SU-DHL-6 (cell line): ENCODE data around the gene TSPAN33.
A peak's percentile ranks its signal among the peaks of the same experiment; 100 is the strongest.

Source experiments
- H2AFZ ChIP-seq: fragments of 200-600 bp; sonication (generic); 2 replicates; pipeline ENCODE4 v1.6.1; 2014; ENCODE audit warnings: low read depth, mild to moderate bottlenecking, moderate library complexity, mixed read lengths, antibody characterized with exemption, low read length; ENCODE audit not compliant: severe bottlenecking
- H3F3A ChIP-seq: fragments of 200-600 bp; shearing (Covaris generic); 2 replicates; pipeline ENCODE4 v1.6.0; 2016; ENCODE audit warnings: antibody characterized with exemption, mild to moderate bottlenecking; ENCODE audit not compliant: insufficient read depth
- H3K27ac ChIP-seq: fragments of 200-600 bp; sonication (generic); 2 replicates; pipeline ENCODE4 v1.5.1; 2016; ENCODE audit warnings: low read depth, mild to moderate bottlenecking, low read length, moderate library complexity, mixed read lengths
- H3K27me3 ChIP-seq: fragments of 200-600 bp; sonication (generic), shearing (Covaris generic); 2 replicates; pipeline ENCODE4 v1.6.0; 2014; ENCODE audit warnings: mild to moderate bottlenecking, low read length
- H3K36me3 ChIP-seq: fragments of 200-600 bp; sonication (generic); 2 replicates; pipeline ENCODE4 v1.6.1; 2014; ENCODE audit warnings: mild to moderate bottlenecking, low read length, mixed read lengths
- H3K4me2 ChIP-seq: fragments of 300-600, 200-600 bp; shearing (Covaris generic), sonication (generic); 2 replicates; pipeline ENCODE4 v1.6.0; 2014; ENCODE audit warnings: low read length, low read depth, mild to moderate bottlenecking; ENCODE audit not compliant: poor library complexity, severe bottlenecking
- H3K4me3 ChIP-seq: fragments of 200-600 bp; sonication (generic); 2 replicates; pipeline ENCODE4 v1.5.1; 2014; ENCODE audit warnings: antibody characterized with exemption, low read length, mild to moderate bottlenecking, mixed read lengths; ENCODE audit not compliant: insufficient read depth, poor library complexity, severe bottlenecking
- H3K79me2 ChIP-seq: fragments of 200-600 bp; sonication (generic); 2 replicates; pipeline ENCODE4 v1.6.1; 2014; ENCODE audit warnings: mild to moderate bottlenecking, low read length, moderate library complexity; ENCODE audit not compliant: insufficient read depth
- H3K9ac ChIP-seq: fragments of 200-600 bp; sonication (generic); 2 replicates; pipeline ENCODE4 v1.7.0; 2014; ENCODE audit warnings: mild to moderate bottlenecking, low read length
- H3K9me2 ChIP-seq: fragments of 200-600 bp; sonication (generic); replicated peaks from 2 replicates; pipeline ENCODE4 v1.6.1; 2014; ENCODE audit warnings: low read length; ENCODE audit not compliant: insufficient read depth
- H3K9me3 ChIP-seq: fragments of 200-600 bp; sonication (generic); 2 replicates; pipeline ENCODE4 v1.6.1; 2014; ENCODE audit warnings: low read length, mixed read lengths; ENCODE audit not compliant: insufficient read depth
- H4K20me1 ChIP-seq: fragments of 200-600 bp; sonication (generic); 2 replicates; pipeline ENCODE4 v1.6.1; 2014; ENCODE audit warnings: low read depth, mild to moderate bottlenecking, antibody characterized with exemption, low read length, moderate library complexity, mixed read lengths
- CTCF ChIP-seq: fragments of 200-600 bp; sonication (generic); IDR thresholded peaks from one replicate; pipeline ENCODE4 v1.5.1; 2017; ENCODE audit warnings: antibody characterized with exemption, mild to moderate bottlenecking, low read length, moderate library complexity; ENCODE audit not compliant: insufficient read depth, poor library complexity, severe bottlenecking
- EZH2phosphoT487 ChIP-seq: fragments of 200-600 bp; sonication (generic), shearing (Covaris generic); conservative IDR thresholded peaks from 2 replicates; pipeline ENCODE4 v1.6.1; 2018; ENCODE audit warnings: mild to moderate bottlenecking, antibody characterized with exemption, low read length, moderate library complexity, mixed read lengths

TSPAN33 gene

GRCh38 chr7:129187681-129188371 lies 43.3 kb downstream of the TSPAN33 start:
- Histone ChIP-seq H3K27ac (no peak overlapping the region), H3K9me2 (no peaks in the 10 kb centered on the region), H4K20me1 (no peaks in the 10 kb centered on the region), H3F3A (no peaks in the 10 kb centered on the region), H3K9me3 (no peaks in the 10 kb centered on the region), H3K27me3 (no peaks in the 10 kb centered on the region), H2AFZ (no peak overlapping the region), H3K4me3 (no peak overlapping the region), H3K36me3 (no peaks in the 10 kb centered on the region), H3K9ac (no peak overlapping the region), H3K79me2 (no peaks in the 10 kb centered on the region), H3K4me2 (no peak overlapping the region)
- TF ChIP-seq EZH2phosphoT487 (no peak), CTCF (no peak)

- Histone ChIP-seq H3K4me2 (peak within 1 kb of the TSS; percentile 41), H3K9me3 (no peaks in the 10 kb centered on the region), H3K4me3 (peak within 1 kb of the TSS; percentile 32), H3K79me2 (no peaks in the 10 kb centered on the region), H2AFZ (peak within 1 kb of the TSS; percentile 56), H3K27ac (no peak within 1 kb of the TSS), H3F3A (no peaks in the 10 kb centered on the region), H4K20me1 (no peaks in the 10 kb centered on the region), H3K9ac (peak within 1 kb of the TSS; percentile 25), H3K9me2 (no peaks in the 10 kb centered on the region), H3K27me3 (no peaks in the 10 kb centered on the region), H3K36me3 (no peaks in the 10 kb centered on the region)
- TF ChIP-seq EZH2phosphoT487: no peak
- no peak for TF ChIP-seq CTCF
These were observed 43.9 kb downstream of the TSPAN33 start, which contains the start of gene SMO for GRCh38 chr7:129188372-129188891. Gene SMO, plus strand, starts transcription at chr7:129188633. Its CDS starts 519 bp downstream, at chr7:129189152.

- H3K9me2 ChIP-seq: no peaks in the 10 kb centered on the region
- no peaks in the 10 kb centered on the region for H3K27me3 ChIP-seq
- H4K20me1 ChIP-seq: no peaks in the 10 kb centered on the region
- H3K27ac ChIP-seq: no peak overlapping the region
- peak overlapping the region; percentile 25 for H3K9ac ChIP-seq
- peak overlapping the region; percentile 32 for H3K4me3 ChIP-seq
- no peaks in the 10 kb centered on the region for H3F3A ChIP-seq
- TF ChIP-seq EZH2phosphoT487: no peak
- H2AFZ ChIP-seq: peak overlapping the region; percentile 56
- H3K9me3 ChIP-seq: no peaks in the 10 kb centered on the region
- peak overlapping the region; percentile 41 for H3K4me2 ChIP-seq
- no peaks in the 10 kb centered on the region for H3K79me2 ChIP-seq
- no peaks in the 10 kb centered on the region for H3K36me3 ChIP-seq
These were observed 44.6 kb downstream of the TSPAN33 start for GRCh38 chr7:129188892-129189660.
